Activated T-helper 1 cell treated with Interleukin-2 at 50 U/mL for 16 hours (primary cell): Measurements from ENCODE around the gene CDC42BPA.
"Not testable (repeated sequence)": the region's sequence is repeated elsewhere in the genome, so short reads cannot be mapped to it uniquely, and the experiment has no call there.

Experiments
- DNase-seq: peaks from one replicate; pipeline ENCODE4 v3.0.0-alpha.2; 2020; ENCODE audit warnings: low read depth

CDC42BPA gene

GRCh38 chr1:227132695-227133094, 185.6 kb downstream of the CDC42BPA start:
- not testable (repeated sequence) for DNase-seq

- no peak for DNase-seq
Observed at GRCh38 chr1:227131193-227131592, 187.1 kb downstream of the CDC42BPA start.

DNA sequence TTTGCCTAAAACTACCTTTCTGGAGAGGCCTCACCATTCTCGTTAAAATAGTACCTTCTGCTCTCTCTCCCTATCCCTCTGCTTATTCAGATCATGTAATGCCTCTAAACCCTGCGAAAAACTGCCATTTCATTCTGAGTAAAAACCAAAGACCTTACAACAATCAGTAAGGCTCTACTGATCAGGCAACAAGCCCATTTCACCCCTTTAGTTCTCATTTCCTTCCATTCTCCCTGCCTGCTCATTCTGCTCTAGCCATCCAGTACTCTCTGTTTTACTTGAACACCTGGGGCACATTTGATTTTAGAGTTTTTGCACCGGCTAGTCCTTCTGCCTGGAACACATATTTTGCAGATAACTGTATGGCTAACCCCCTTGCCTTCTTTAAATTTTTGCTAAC, 190.4 kb downstream of the CDC42BPA start:
- no peak for DNase-seq

DNA sequence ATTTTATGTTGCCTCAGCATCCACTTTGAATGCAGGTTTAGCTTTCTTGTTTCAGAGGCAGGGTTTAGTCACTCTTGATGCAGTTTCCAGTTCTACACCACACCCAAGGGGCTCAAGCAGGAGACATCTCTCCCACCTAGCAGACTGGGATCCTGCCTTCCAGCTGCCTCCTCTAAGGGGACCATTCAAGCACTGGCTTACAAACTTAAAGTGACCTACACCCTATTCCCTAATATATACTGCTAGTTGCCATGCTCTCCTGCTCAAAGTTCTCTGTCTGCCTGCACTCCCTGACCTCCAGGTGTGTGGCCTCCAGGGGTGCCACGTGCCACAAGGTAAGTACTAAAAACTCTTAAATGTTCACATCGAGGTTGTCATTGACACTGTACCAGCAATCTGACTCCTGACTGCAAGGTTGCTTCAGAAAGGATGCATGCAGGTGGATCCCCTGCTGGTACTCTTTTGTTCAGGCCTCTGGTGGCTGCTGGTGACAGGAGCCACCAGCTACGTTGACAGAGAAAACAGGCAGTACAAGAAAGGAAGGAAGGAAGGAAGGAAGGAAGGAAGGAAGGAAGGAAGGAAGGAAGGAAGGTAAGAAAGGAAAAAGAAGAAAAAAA, 192.3 kb downstream of the CDC42BPA start:
- no peak for DNase-seq

- no peak for DNase-seq
Observed at GRCh38 chr1:227124473-227124872, 193.8 kb downstream of the CDC42BPA start.

DNA sequence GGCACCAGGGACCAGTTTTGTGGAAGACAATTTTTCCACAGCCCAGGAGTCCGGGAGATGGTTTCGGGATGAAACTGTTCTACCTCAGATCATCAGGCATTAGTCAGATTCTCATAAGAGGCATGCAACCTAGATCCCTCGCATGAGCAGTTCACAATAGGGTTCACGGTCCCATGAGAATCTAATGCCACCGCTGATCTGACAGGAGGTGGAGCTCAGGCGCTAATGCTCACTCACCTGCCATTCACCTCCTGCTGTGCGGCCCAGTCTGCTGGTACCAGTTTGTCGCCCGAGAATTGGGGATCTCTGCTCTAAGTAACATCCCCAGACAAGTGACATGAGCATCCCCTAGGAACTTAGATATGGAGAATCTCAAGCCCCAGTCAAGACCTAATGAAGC, 197.5 kb downstream of the CDC42BPA start:
- DNase-seq = no peak

DNA sequence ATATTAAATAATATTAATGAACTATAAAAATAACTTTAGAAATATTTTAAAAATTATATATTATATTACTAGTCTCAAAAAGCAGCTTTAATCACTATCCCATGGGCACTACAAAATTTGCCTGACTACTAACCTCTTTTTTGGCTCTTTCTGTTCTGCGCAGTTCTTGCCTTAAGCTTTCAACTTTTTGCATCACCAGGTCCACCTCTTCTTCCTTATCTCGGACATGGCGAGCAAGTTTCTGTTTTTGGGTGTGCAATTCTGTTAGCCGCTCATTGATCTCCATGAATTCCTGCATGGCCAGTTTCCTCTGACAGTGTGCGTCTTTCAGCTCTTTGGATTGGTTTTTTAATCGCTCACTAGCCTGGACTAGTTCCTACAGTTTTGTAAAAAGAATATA, 205.8 kb downstream of the CDC42BPA start:
- DNase-seq = no peak

GRCh38 chr1:227111782-227112181, 206.5 kb downstream of the CDC42BPA start:
- no peak for DNase-seq

- DNase-seq = not testable (repeated sequence)
Observed at GRCh38 chr1:227105291-227105690, 213.0 kb downstream of the CDC42BPA start.

GRCh38 chr1:227102056-227102455, 216.2 kb downstream of the CDC42BPA start:
- DNase-seq = no peak

- DNase-seq = no peak
Observed at GRCh38 chr1:227094249-227094966, 223.9 kb downstream of the CDC42BPA start.

DNA sequence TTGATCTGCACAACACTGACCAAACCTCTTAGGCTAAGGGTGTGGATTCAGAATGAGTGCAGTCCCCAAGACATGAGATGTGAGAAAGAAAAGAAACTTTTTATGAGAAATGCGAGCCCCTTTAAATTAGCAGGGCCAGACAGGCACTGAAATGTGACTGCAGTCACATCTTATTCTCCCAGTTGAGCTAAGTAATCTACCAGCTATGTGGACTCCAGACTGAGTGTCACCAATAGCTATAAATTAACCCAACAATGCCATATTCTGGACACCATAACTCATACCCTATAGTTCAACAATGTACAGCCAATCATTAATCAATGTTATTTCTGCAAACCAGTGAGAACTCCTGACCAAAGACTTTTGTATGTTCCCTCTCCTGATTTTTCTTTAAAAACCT, 225.0 kb downstream of the CDC42BPA start:
- no peak for DNase-seq

- no peak for DNase-seq
Observed at GRCh38 chr1:227092069-227092468, 226.2 kb downstream of the CDC42BPA start.

GRCh38 chr1:227086636-227087035, 231.7 kb downstream of the CDC42BPA start:
- no peak for DNase-seq

DNA sequence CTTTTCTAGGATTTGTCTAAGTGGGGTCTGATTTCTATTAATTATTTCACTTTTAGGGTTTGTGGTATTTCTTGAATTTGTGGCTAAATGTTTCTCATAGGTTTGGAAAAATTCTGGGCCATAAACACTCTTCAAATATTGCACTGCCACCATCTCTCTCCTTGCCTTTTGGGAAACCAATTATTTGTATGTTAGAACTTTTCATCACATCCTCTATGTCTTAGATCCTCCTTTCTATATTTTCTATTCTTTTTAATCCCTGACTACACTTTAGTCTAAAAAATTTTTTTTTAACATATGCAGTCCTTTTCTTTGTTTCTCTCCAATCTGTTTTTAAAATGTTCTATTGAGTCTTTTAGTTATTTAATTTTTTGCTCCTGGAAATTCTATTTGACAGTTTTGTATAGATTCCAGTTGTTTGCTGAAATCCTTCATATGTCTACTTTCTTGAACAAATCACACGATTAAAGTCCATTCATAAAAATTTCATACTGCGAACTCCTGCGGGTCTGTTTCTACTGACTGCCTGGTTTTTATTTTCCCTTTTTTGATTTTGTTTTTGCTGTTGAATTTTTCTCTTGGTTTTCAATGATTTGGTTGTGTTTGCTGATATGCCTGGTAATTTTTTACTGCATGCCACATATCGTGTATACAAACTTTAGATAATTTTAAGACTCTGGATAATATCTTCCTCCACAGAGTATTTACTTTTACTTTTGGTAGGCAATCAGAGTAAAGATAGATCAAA, 235.1 kb downstream of the CDC42BPA start:
- DNase-seq = no peak

- DNase-seq = no peak
Observed at GRCh38 chr1:227077783-227078182, 240.5 kb downstream of the CDC42BPA start.

DNA sequence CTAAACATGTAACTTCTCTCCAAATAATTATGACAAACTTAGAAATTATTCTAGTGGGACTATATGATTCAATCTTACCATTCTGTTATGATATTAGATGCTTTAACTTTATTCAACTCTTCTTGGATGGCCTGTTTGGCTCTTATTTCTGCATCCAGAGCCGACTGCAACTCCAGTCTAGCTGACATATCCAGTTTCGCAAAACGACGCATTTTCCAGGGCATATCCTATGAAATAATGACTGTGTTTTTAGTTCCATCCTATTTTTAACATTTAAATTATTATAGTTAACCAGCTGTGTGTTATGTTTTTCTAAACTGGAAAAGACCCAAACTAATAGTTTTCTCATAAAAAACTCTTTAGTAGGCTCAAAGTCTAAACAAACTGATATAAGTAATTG, 244.5 kb downstream of the CDC42BPA start:
- DNase-seq = no peak

- DNase-seq = no peak
Observed at GRCh38 chr1:227072991-227073390, 245.3 kb downstream of the CDC42BPA start.

GRCh38 chr1:227071895-227072587, 246.3 kb downstream of the CDC42BPA start:
- DNase-seq = no peak

DNA sequence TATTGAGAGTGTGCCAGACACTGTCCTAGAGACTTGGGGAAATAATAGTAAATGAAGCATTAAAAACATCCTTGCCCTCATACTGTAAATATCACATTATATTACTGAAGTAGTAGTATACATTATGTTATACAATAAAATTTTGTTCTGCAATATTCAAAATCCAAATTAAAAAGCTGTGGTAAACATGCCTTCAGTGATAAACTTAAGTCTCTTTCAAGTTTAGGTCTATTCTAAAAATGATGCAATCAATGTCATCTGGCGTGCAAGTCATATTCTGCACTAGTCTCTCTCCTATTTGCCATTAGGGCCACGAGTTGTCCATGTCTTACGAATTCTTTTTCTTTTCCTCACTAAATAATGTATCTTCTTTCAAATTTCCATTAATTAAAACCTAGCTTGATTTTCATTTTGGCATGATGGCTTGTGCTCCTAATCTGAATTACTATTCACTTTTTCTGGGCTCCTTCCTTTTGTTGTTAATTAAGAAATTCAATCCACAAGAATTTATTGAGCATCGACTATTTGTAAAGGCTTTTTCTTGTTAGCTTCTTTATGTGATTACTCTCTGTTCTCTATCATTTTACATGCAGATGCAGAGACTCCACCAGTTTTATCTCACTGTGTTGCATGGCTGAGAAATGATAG, 247.5 kb downstream of the CDC42BPA start:
- DNase-seq = no peak

DNA sequence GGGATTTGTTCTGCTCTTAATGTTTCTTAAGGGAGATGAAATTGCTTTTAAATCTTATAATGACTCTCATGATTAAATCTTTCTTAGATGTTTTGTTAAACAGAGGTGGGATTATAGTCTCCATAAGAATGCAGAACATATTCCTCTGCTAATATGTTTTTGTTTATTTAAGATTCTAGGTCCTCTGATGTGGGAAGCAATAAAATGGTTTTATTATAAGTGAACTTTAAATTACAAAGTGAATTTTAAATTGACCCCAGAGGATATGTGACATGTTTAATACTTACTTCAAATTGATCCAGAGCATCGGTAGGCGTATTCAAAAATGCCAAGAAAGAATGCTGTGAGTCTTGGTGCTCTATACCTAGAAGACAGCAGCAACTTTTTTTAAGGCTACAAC, 248.8 kb downstream of the CDC42BPA start:
- DNase-seq = no peak

- DNase-seq = no peak
Observed at GRCh38 chr1:227068883-227069282, 249.4 kb downstream of the CDC42BPA start.
